ENCODE results near the gene MYG1.
"Not testable (repeated sequence)": the region's sequence is repeated elsewhere in the genome, so short reads cannot be mapped to it uniquely, and the experiment has no call there.

MYG1 gene

GRCh38 chr12:53320352-53321195 is 21.1 kb downstream of the MYG1 start:
- H3K9me3 ChIP-seq (replicated peaks; ENCODE audit: low read length), result no peaks in the 10 kb centered on the region
- H3K36me3 ChIP-seq (ENCODE audit: insufficient read depth, low read length), result peaks cover 4% of the 10 kb centered on the region
- peak overlapping the region; percentile 97 for H3K4me3 ChIP-seq (ENCODE audit: low read length)
- no peaks in the 10 kb centered on the region for H3K27me3 ChIP-seq (ENCODE audit: control insufficient read depth, insufficient read depth, low read length)
- H3K4me2 ChIP-seq (ENCODE audit: low read length), result peak overlapping the region; percentile 90
- peaks cover 20% of the 10 kb centered on the region for H3K4me1 ChIP-seq (ENCODE audit: control insufficient read depth, insufficient read depth, low read length)
- H3K9ac ChIP-seq (ENCODE audit: low read depth, low read length), result peak overlapping the region; percentile 91

GRCh38 chr12:53324113-53324778 is 24.8 kb downstream of the MYG1 start:
- H3K36me3 ChIP-seq (ENCODE audit: insufficient read depth, low read length), result no peaks in the 10 kb centered on the region

GRCh38 chr12:53324779-53325510 is 25.4 kb downstream of the MYG1 start:
- Histone ChIP-seq H3K36me3 (ENCODE audit: insufficient read depth, low read length) (no peaks in the 10 kb centered on the region), H3K9ac (ENCODE audit: low read depth, low read length) (peak overlapping the region; percentile 89), H3K4me2 (ENCODE audit: low read length) (peak overlapping the region; percentile 84), H3K27me3 (ENCODE audit: control insufficient read depth, insufficient read depth, low read length) (peaks cover 3% of the 10 kb centered on the region), H3K4me1 (ENCODE audit: control insufficient read depth, insufficient read depth, low read length) (peaks cover 25% of the 10 kb centered on the region), H3K4me3 (ENCODE audit: low read length) (peak overlapping the region; percentile 77), H3K9me3 (replicated peaks; ENCODE audit: low read length) (no peaks in the 10 kb centered on the region)

More at GRCh38 chr12:53324113-53324778, 24.8 kb downstream of the MYG1 start:
- H3K9me3 ChIP-seq (replicated peaks; ENCODE audit: low read length), result no peaks in the 10 kb centered on the region
- H3K27me3 ChIP-seq (ENCODE audit: control insufficient read depth, insufficient read depth, low read length), result peaks cover 3% of the 10 kb centered on the region
- H3K4me2 ChIP-seq (ENCODE audit: low read length), result peak overlapping the region; percentile 84
- peak overlapping the region; percentile 89 for H3K9ac ChIP-seq (ENCODE audit: low read depth, low read length)
- peaks cover 25% of the 10 kb centered on the region for H3K4me1 ChIP-seq (ENCODE audit: control insufficient read depth, insufficient read depth, low read length)
- peak overlapping the region; percentile 77 for H3K4me3 ChIP-seq (ENCODE audit: low read length)

GRCh38 chr12:53325511-53326061 is 26.1 kb downstream of the MYG1 start:
- H3K27me3 ChIP-seq (ENCODE audit: control insufficient read depth, insufficient read depth, low read length), result peaks cover 7% of the 10 kb centered on the region
- H3K4me2 ChIP-seq (ENCODE audit: low read length), result peak overlapping the region; percentile 84
- H3K9ac ChIP-seq (ENCODE audit: low read depth, low read length), result peak overlapping the region; percentile 89
- H3K9me3 ChIP-seq (replicated peaks; ENCODE audit: low read length), result no peaks in the 10 kb centered on the region
- H3K4me3 ChIP-seq (ENCODE audit: low read length), result peak overlapping the region; percentile 77
- peaks cover 19% of the 10 kb centered on the region for H3K4me1 ChIP-seq (ENCODE audit: control insufficient read depth, insufficient read depth, low read length)
- no peaks in the 10 kb centered on the region for H3K36me3 ChIP-seq (ENCODE audit: insufficient read depth, low read length)

GRCh38 chr12:53326460-53327185 is 27.1 kb downstream of the MYG1 start:
- Histone ChIP-seq H3K36me3 (ENCODE audit: insufficient read depth, low read length) (no peaks in the 10 kb centered on the region), H3K4me1 (ENCODE audit: control insufficient read depth, insufficient read depth, low read length) (peaks cover 14% of the 10 kb centered on the region), H3K4me2 (ENCODE audit: low read length) (peak overlapping the region; percentile 84), H3K27me3 (ENCODE audit: control insufficient read depth, insufficient read depth, low read length) (peaks cover 11% of the 10 kb centered on the region), H3K9ac (ENCODE audit: low read depth, low read length) (no peak overlapping the region), H3K9me3 (replicated peaks; ENCODE audit: low read length) (no peaks in the 10 kb centered on the region), H3K4me3 (ENCODE audit: low read length) (no peak overlapping the region)

- no peaks in the 10 kb centered on the region for H3K9me3 ChIP-seq (replicated peaks; ENCODE audit: low read length)
- no peak overlapping the region for H3K4me3 ChIP-seq (ENCODE audit: low read length)
- H3K36me3 ChIP-seq (ENCODE audit: insufficient read depth, low read length), result no peaks in the 10 kb centered on the region
- H3K27me3 ChIP-seq (ENCODE audit: control insufficient read depth, insufficient read depth, low read length), result peaks cover 17% of the 10 kb centered on the region
- H3K9ac ChIP-seq (ENCODE audit: low read depth, low read length), result no peak overlapping the region
- H3K4me1 ChIP-seq (ENCODE audit: control insufficient read depth, insufficient read depth, low read length), result peaks cover 12% of the 10 kb centered on the region
- no peak overlapping the region for H3K4me2 ChIP-seq (ENCODE audit: low read length)
Measured at GRCh38 chr12:53327435-53328042, 28.0 kb downstream of the MYG1 start.

- no peaks in the 10 kb centered on the region for H3K9me3 ChIP-seq (replicated peaks; ENCODE audit: low read length)
- H3K9ac ChIP-seq (ENCODE audit: low read depth, low read length), result no peak overlapping the region
- H3K4me2 ChIP-seq (ENCODE audit: low read length), result no peak overlapping the region
- H3K36me3 ChIP-seq (ENCODE audit: insufficient read depth, low read length), result no peaks in the 10 kb centered on the region
- peaks cover 17% of the 10 kb centered on the region for H3K27me3 ChIP-seq (ENCODE audit: control insufficient read depth, insufficient read depth, low read length)
- no peak overlapping the region for H3K4me3 ChIP-seq (ENCODE audit: low read length)
- H3K4me1 ChIP-seq (ENCODE audit: control insufficient read depth, insufficient read depth, low read length), result peaks cover 12% of the 10 kb centered on the region
Measured at GRCh38 chr12:53328043-53328435, 28.5 kb downstream of the MYG1 start.

- no peaks in the 10 kb centered on the region for H3K9me3 ChIP-seq (replicated peaks; ENCODE audit: low read length)
- no peak overlapping the region for H3K4me2 ChIP-seq (ENCODE audit: low read length)
- H3K27me3 ChIP-seq (ENCODE audit: control insufficient read depth, insufficient read depth, low read length), result peaks cover 41% of the 10 kb centered on the region
- H3K4me1 ChIP-seq (ENCODE audit: control insufficient read depth, insufficient read depth, low read length), result peaks cover 5% of the 10 kb centered on the region
- no peaks in the 10 kb centered on the region for H3K36me3 ChIP-seq (ENCODE audit: insufficient read depth, low read length)
- no peak overlapping the region for H3K4me3 ChIP-seq (ENCODE audit: low read length)
- no peak overlapping the region for H3K9ac ChIP-seq (ENCODE audit: low read depth, low read length)
Measured at GRCh38 chr12:53330671-53331070, 31.2 kb downstream of the MYG1 start.

- H3K9ac ChIP-seq (ENCODE audit: low read depth, low read length); H3K4me2 ChIP-seq (ENCODE audit: low read length); H3K9me3 ChIP-seq (replicated peaks; ENCODE audit: low read length); H3K4me3 ChIP-seq (ENCODE audit: low read length); H3K36me3 ChIP-seq (ENCODE audit: insufficient read depth, low read length); H3K4me1 ChIP-seq (ENCODE audit: control insufficient read depth, insufficient read depth, low read length): not testable (repeated sequence)
- peaks cover 56% of the 10 kb centered on the region for H3K27me3 ChIP-seq (ENCODE audit: control insufficient read depth, insufficient read depth, low read length)
Measured at GRCh38 chr12:53332339-53332738, 32.8 kb downstream of the MYG1 start.

GRCh38 chr12:53332744-53333143 is 33.2 kb downstream of the MYG1 start:
- no peaks in the 10 kb centered on the region for H3K36me3 ChIP-seq (ENCODE audit: insufficient read depth, low read length)
- no peaks in the 10 kb centered on the region for H3K4me1 ChIP-seq (ENCODE audit: control insufficient read depth, insufficient read depth, low read length)
- no peak overlapping the region for H3K4me3 ChIP-seq (ENCODE audit: low read length)
- no peaks in the 10 kb centered on the region for H3K9me3 ChIP-seq (replicated peaks; ENCODE audit: low read length)
- H3K27me3 ChIP-seq (ENCODE audit: control insufficient read depth, insufficient read depth, low read length), result peaks cover 60% of the 10 kb centered on the region
- H3K9ac ChIP-seq (ENCODE audit: low read depth, low read length), result no peak overlapping the region
- no peak overlapping the region for H3K4me2 ChIP-seq (ENCODE audit: low read length)

Measured in skeletal muscle satellite cell (primary cell).